GM12878 (cell line): Measurements from ENCODE around the gene MYO1D. TPM values are rescaled to one million over a fixed set of nuclear protein-coding genes. Genes with fewer than 3 reads are reported as not detected.

Experiments used
- ATF7 ChIP-seq: fragments of 450-650 bp; IDR thresholded peaks from 2 replicates; pipeline ENCODE4 v1.6.1; 2016; ENCODE audit warnings: low read depth, mild to moderate bottlenecking
- BCL11A ChIP-seq: IDR thresholded peaks from 2 replicates; pipeline ENCODE4 v1.6.1; 2011; ENCODE audit warnings: low read depth, low read length
- CHD1 ChIP-seq: IDR thresholded peaks from 2 replicates; pipeline ENCODE4 v1.6.1; 2012; ENCODE audit warnings: low read depth, low read length, improper control_type of control experiment
- FOXK2 ChIP-seq: fragments of 450-650 bp; IDR thresholded peaks from 2 replicates; pipeline ENCODE4 v1.6.1; 2017; ENCODE audit warnings: mild to moderate bottlenecking, moderate library complexity
- FOXM1 ChIP-seq: IDR thresholded peaks from 2 replicates; pipeline ENCODE4 v1.6.1; 2012; ENCODE audit warnings: low read depth, mild to moderate bottlenecking, inconsistent platforms, low read length, moderate library complexity
- JUNB ChIP-seq: IDR thresholded peaks from 2 replicates; pipeline ENCODE4 v1.6.1; 2016; ENCODE audit warnings: antibody characterized with exemption, mild to moderate bottlenecking
- KDM1A ChIP-seq: fragments of 200-600 bp; sonication (generic); IDR thresholded peaks from 2 replicates; pipeline ENCODE4 v1.6.1; 2016; ENCODE audit warnings: borderline replicate concordance
- KLF5 ChIP-seq: fragments of 450-650 bp; IDR thresholded peaks from 2 replicates; pipeline ENCODE4 v1.6.1; 2014; ENCODE audit warnings: mild to moderate bottlenecking; ENCODE audit not compliant: partially characterized antibody
- MEF2A ChIP-seq: IDR thresholded peaks from 2 replicates; pipeline ENCODE4 v1.6.1; 2011; ENCODE audit warnings: low read depth, mild to moderate bottlenecking, low read length, moderate library complexity; ENCODE audit not compliant: insufficient read depth
- MEF2B ChIP-seq: fragments of 450-650 bp; IDR thresholded peaks from 2 replicates; pipeline ENCODE4 v1.6.1; 2018; ENCODE audit warnings: mild to moderate bottlenecking, moderate library complexity; ENCODE audit not compliant: partially characterized antibody, poor library complexity, severe bottlenecking
- MTA2 ChIP-seq: fragments of 450-650 bp; IDR thresholded peaks from 2 replicates; pipeline ENCODE4 v1.6.1; 2016; ENCODE audit warnings: low read depth, mild to moderate bottlenecking, moderate library complexity
- MXI1 ChIP-seq: fragments of 150-350 bp; IDR thresholded peaks from 2 replicates; pipeline ENCODE4 v1.6.1; 2011; ENCODE audit warnings: low read depth, mild to moderate bottlenecking, inconsistent platforms, low read length, improper control_type of control experiment
- PAX8 ChIP-seq: fragments of 450-650 bp; IDR thresholded peaks from 2 replicates; pipeline ENCODE4 v1.6.1; 2017; ENCODE audit warnings: mild to moderate bottlenecking, moderate library complexity
- PML ChIP-seq: IDR thresholded peaks from 2 replicates; pipeline ENCODE4 v1.6.1; 2012; ENCODE audit warnings: low read length, inconsistent platforms
- POLR2A ChIP-seq: IDR thresholded peaks from 2 replicates; pipeline ENCODE4 v1.6.1; 2011; ENCODE audit warnings: low read depth, mild to moderate bottlenecking, low read length
- POLR2AphosphoS2 ChIP-seq: IDR thresholded peaks from 2 replicates; pipeline ENCODE4 v1.6.1; 2011; ENCODE audit warnings: low read depth, mild to moderate bottlenecking, low read length, improper control_type of control experiment, moderate library complexity
- RUNX3 ChIP-seq: IDR thresholded peaks from 2 replicates; pipeline ENCODE4 v1.6.1; 2012; ENCODE audit warnings: low read length, inconsistent platforms
- SMAD1 ChIP-seq: fragments of 450-650 bp; IDR thresholded peaks from 2 replicates; pipeline ENCODE4 v1.6.1; 2018; ENCODE audit warnings: mild to moderate bottlenecking, low read depth; ENCODE audit not compliant: partially characterized antibody
- SMAD5 ChIP-seq: IDR thresholded peaks from 2 replicates; pipeline ENCODE4 v1.6.1; 2016; ENCODE audit warnings: antibody characterized with exemption, low read depth
- SMARCA5 ChIP-seq: fragments of 450-650 bp; IDR thresholded peaks from 2 replicates; pipeline ENCODE4 v1.6.1; 2017; ENCODE audit warnings: mild to moderate bottlenecking
- SMC3 ChIP-seq: IDR thresholded peaks from 2 replicates; pipeline ENCODE4 v1.6.1; 2011; ENCODE audit warnings: low read length, improper control_type of control experiment, borderline replicate concordance
- SP1 ChIP-seq: IDR thresholded peaks from one replicate; pipeline ENCODE4 v1.6.1; 2011; ENCODE audit warnings: low read depth, low read length
- SREBF1 ChIP-seq: IDR thresholded peaks from 2 replicates; pipeline ENCODE4 v1.6.1; 2012; ENCODE audit warnings: mild to moderate bottlenecking, low read length
- STAT1 ChIP-seq: fragments of 450-650 bp; conservative IDR thresholded peaks from 2 replicates; pipeline ENCODE4 v1.6.1; 2014; ENCODE audit warnings: antibody characterized with exemption, mild to moderate bottlenecking
- STAT3 ChIP-seq: IDR thresholded peaks from 2 replicates; pipeline ENCODE4 v1.6.1; 2011; ENCODE audit warnings: low read depth, low read length, improper control_type of control experiment
- ZNF207 ChIP-seq: fragments of 450-650 bp; IDR thresholded peaks from 2 replicates; pipeline ENCODE4 v1.6.1; 2014; ENCODE audit warnings: antibody characterized with exemption, mild to moderate bottlenecking, borderline replicate concordance
- polyA plus RNA-seq, 11 experiments: library from polyadenylated mRNA; depleted of rRNA in 4 of 11; unstranded in 6 of 11; stranded (reverse) in 5 of 11; fragments of >200 nt; fragmentation: Nextera tagmentation in 4 of 11; fragmentation: Illumina TruSeq in 1 of 11; extraction: Ambion mirVana in 4 of 11; extraction: Trizol in 1 of 11; gene quantifications; 1 replicate in 1 of 11; 2 replicates in 10 of 11; pipeline versions ENCODE4 v1.2.1 to v1.2.3, GENCODE V29; 2011 to 2016; ENCODE audit warnings: inconsistent platforms in 2 of 11, missing spikeins in 2 of 11, low read depth in 1 of 11
- total RNA-seq, 4 experiments: library from RNA; depleted of rRNA in 3 of 4; stranded (reverse); fragments of >200 nt in 3 of 4; fragmentation: Illumina TruSeq in 1 of 4; extraction: Trizol in 1 of 4; gene quantifications; 2 replicates each; pipeline versions ENCODE4 v1.2.1 to v1.2.3, GENCODE V29; 2013 to 2021
- TF ChIP-seq, protein P1 (sequence below): fragments of 450-650 bp; formaldehyde crosslinking; IDR thresholded peaks from 2 replicates; pipeline ENCODE4 v1.4.0; 2020; ENCODE audit warnings: mild to moderate bottlenecking, moderate library complexity
- TF ChIP-seq, protein P2 (sequence below): fragments of 450-650 bp; IDR thresholded peaks from 2 replicates; pipeline ENCODE4 v1.6.1; 2014; ENCODE audit warnings: mild to moderate bottlenecking
- TF ChIP-seq, protein P3 (sequence below): fragments of 450-650 bp; IDR thresholded peaks from 2 replicates; pipeline ENCODE4 v1.6.1; 2016; ENCODE audit warnings: mild to moderate bottlenecking

MYO1D gene
- total and polyA plus RNA-seq, 10 of the 15 experiments (the other 5 are each of a cell fraction or from before 2014, with no cell fraction given): 1.8 to 37.7 (median 25.4) TPM

DNA sequence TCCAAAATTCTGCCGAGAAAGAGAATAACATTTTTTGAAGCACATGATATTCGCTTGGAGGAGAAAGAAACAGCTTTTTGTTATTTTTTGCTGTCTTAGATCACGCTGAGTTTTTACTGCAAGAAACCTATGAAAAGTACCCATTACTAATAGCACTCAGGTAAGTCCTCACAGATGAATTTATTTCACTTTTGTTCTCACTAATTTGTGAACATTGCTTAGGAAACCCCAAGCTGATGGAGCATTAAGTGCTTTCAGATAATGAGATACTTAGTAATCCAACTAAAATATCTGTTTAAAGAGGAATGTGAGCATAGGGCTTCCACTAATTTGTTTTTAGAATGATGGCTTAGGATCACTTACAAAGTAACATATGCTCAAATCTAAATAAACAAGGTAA, 45.7 kb downstream of the MYO1D start (continued):
- TF ChIP-seq SREBF1: no peak
- TF ChIP-seq ZNF207: no peak
- no peak for TF ChIP-seq MEF2B
- TF ChIP-seq, protein P1, sequence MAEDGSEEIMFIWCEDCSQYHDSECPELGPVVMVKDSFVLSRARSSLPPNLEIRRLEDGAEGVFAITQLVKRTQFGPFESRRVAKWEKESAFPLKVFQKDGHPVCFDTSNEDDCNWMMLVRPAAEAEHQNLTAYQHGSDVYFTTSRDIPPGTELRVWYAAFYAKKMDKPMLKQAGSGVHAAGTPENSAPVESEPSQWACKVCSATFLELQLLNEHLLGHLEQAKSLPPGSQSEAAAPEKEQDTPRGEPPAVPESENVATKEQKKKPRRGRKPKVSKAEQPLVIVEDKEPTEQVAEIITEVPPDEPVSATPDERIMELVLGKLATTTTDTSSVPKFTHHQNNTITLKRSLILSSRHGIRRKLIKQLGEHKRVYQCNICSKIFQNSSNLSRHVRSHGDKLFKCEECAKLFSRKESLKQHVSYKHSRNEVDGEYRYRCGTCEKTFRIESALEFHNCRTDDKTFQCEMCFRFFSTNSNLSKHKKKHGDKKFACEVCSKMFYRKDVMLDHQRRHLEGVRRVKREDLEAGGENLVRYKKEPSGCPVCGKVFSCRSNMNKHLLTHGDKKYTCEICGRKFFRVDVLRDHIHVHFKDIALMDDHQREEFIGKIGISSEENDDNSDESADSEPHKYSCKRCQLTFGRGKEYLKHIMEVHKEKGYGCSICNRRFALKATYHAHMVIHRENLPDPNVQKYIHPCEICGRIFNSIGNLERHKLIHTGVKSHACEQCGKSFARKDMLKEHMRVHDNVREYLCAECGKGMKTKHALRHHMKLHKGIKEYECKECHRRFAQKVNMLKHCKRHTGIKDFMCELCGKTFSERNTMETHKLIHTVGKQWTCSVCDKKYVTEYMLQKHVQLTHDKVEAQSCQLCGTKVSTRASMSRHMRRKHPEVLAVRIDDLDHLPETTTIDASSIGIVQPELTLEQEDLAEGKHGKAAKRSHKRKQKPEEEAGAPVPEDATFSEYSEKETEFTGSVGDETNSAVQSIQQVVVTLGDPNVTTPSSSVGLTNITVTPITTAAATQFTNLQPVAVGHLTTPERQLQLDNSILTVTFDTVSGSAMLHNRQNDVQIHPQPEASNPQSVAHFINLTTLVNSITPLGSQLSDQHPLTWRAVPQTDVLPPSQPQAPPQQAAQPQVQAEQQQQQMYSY (CRISPR knock-in tag): no peak
- no peak for TF ChIP-seq POLR2AphosphoS2
- TF ChIP-seq CHD1: no peak
- no peak for TF ChIP-seq SMAD1
- no peak for TF ChIP-seq STAT1
- TF ChIP-seq STAT3: no peak
- TF ChIP-seq FOXM1: peak; percentile 30; the same call in 1 of the 2 replicates
- no peak for TF ChIP-seq PML
- TF ChIP-seq KDM1A: no peak
- TF ChIP-seq, protein P2, sequence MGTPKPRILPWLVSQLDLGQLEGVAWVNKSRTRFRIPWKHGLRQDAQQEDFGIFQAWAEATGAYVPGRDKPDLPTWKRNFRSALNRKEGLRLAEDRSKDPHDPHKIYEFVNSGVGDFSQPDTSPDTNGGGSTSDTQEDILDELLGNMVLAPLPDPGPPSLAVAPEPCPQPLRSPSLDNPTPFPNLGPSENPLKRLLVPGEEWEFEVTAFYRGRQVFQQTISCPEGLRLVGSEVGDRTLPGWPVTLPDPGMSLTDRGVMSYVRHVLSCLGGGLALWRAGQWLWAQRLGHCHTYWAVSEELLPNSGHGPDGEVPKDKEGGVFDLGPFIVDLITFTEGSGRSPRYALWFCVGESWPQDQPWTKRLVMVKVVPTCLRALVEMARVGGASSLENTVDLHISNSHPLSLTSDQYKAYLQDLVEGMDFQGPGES: no peak
- TF ChIP-seq MXI1: no peak
- TF ChIP-seq RUNX3: peak; percentile 40; the same call in 1 of the 2 replicates
- TF ChIP-seq POLR2A: no peak
- TF ChIP-seq MEF2A: no peak
- TF ChIP-seq SP1: no peak
- no peak for TF ChIP-seq SMARCA5
- TF ChIP-seq ATF7: 0 out of 2 replicates have a peak, but pooled peaks have one; percentile 9
- TF ChIP-seq FOXK2: no peak
- peak; percentile 75 for TF ChIP-seq MTA2
- TF ChIP-seq PAX8: no peak
- no peak for TF ChIP-seq SMAD5
- TF ChIP-seq BCL11A: peak; percentile 34; the same call in 1 of the 2 replicates
- TF ChIP-seq, protein P3, sequence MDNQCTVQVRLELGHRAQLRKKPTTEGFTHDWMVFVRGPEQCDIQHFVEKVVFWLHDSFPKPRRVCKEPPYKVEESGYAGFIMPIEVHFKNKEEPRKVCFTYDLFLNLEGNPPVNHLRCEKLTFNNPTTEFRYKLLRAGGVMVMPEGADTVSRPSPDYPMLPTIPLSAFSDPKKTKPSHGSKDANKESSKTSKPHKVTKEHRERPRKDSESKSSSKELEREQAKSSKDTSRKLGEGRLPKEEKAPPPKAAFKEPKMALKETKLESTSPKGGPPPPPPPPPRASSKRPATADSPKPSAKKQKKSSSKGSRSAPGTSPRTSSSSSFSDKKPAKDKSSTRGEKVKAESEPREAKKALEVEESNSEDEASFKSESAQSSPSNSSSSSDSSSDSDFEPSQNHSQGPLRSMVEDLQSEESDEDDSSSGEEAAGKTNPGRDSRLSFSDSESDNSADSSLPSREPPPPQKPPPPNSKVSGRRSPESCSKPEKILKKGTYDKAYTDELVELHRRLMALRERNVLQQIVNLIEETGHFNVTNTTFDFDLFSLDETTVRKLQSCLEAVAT: no peak
- TF ChIP-seq KLF5: no peak
- TF ChIP-seq SMC3: no peak
- peak; percentile 86 for TF ChIP-seq JUNB
